GM19240 (cell line): ENCODE results near the gene MRPL45.

Source experiments
- DNase-seq: peaks from one replicate; pipeline ENCODE4 v3.0.0; 2011; ENCODE audit warnings: low spot score; ENCODE audit not compliant: insufficient read length

The MRPL45 gene

DNA sequence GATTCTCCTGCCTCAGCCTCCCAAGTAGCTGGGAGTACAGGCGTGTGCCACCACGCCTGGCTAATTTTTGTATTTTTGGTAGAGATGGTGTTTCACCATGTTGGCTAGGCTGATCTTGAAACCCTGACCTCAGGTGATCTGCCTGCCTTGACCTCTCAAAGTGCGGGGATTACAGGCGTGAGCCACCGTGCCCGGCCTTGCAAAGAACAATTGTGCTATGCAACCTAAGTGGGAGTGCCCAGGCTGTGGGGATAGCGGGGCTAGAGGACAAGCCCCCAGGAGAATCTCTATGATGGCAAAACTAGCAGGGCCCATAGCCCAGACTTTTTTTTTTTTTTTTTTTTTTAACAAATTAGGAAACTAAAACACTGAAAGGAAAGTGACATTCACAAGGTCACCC lies 48.8 kb downstream of the MRPL45 start:
- DNase-seq = no peak

DNA sequence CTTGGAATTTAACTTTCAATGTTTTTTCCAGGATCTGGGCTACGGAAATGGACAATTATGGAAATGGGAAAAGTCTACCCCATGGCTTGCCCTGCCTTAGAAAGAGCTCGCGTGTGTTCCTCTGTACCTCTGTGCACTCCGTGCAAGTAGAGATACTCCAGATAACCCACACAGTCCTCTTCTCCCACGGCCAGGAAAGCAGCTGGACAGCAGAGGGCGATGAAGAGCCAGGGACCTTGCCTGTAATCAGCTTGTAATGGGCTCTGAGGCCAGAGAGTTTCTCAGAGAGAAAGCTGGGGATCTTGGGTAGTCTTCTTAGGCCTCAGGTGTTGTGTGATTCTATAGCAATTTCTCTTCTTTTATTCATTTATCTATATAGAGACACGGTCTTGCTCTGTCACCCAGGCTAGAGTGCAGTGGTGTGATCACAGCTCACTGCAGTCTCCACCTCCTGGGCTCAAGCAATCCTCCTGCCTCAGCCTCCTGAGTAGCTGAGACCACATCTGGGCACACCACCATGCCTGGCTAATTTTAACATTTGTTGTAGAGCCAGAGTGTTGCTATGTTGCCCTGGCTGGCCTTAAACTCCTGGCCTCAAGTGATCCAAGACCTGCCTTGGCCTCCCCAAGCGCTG lies 52.2 kb downstream of the MRPL45 start:
- peak; percentile 55 for DNase-seq

GRCh38 chr17:38350035-38350434 lies 53.1 kb downstream of the MRPL45 start:
- DNase-seq = no peak

DNA sequence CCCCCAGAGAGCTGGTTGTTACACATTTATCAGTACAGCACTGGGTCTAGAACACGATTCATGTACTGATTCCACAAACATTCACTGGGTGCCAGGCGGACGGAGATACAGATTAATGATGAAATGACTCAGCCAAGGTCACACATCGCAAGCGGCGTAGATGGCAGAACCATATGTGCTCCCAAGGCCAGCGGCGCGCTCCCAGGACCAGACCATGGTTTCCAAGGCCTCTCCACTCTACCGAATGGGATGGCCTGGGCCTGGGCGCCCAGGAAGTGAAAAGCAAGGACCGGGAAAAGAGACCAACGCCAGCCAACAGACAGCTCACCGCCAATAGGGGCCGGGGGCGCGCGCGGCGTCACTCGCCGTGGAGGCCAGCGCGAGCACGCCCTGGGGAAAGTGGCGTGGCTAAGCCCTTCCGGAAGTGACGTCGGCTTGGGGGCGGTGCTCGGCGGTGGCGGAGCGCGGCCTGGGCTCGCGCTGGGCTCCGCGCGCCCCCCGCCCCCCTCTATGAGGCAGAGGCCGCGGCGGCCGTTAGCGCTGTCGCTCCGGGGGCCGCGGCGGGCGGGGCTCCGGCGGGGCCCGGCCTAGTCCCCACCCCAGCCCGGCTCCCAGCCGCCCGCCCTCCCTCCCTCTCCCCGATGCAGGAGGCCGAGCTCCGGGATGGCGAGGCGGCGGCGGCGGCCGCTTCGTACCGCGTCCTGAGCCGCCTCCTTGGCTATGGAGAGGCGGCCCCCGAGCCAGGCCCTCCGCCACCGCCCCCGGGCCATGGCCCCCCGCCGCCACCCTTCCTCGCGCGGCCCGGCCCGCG lies 54.6 kb downstream of the MRPL45 start, which contains the start of gene SOCS7:
SOCS7 (plus strand) TSS at position 433 of the 811 bp plus-strand sequence; CDS start at position 642, 209 bp downstream.
- DNase-seq = peak; percentile 76

DNA sequence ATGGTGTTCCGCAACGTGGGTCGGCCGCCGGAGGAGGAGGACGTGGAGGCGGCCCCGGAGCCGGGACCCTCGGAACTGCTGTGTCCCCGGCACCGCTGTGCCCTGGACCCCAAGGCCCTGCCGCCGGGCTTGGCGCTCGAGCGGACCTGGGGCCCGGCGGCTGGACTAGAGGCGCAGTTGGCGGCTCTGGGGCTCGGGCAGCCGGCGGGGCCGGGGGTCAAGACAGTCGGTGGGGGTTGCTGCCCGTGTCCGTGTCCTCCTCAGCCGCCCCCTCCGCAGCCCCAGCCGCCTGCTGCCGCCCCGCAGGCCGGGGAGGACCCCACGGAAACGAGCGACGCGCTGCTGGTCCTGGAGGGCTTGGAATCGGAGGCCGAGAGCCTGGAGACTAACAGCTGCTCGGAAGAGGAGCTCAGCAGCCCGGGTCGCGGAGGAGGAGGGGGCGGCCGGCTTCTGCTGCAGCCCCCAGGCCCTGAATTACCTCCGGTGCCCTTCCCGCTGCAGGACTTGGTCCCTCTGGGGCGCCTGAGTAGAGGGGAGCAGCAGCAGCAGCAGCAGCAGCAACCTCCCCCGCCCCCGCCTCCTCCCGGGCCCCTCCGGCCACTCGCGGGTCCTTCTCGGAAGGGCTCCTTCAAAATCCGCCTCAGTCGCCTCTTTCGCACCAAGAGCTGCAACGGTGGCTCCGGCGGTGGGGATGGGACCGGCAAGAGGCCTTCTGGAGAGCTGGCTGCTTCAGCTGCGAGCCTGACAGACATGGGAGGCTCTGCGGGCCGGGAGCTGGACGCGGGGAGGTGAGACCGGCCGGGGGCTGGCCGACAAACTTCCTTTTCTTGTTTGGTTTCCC lies 55.5 kb downstream of the MRPL45 start:
- no peak for DNase-seq

GRCh38 chr17:38353086-38353604 lies 56.2 kb downstream of the MRPL45 start:
- DNase-seq = no peak

GRCh38 chr17:38353668-38354067 lies 56.7 kb downstream of the MRPL45 start:
- no peak for DNase-seq

DNA sequence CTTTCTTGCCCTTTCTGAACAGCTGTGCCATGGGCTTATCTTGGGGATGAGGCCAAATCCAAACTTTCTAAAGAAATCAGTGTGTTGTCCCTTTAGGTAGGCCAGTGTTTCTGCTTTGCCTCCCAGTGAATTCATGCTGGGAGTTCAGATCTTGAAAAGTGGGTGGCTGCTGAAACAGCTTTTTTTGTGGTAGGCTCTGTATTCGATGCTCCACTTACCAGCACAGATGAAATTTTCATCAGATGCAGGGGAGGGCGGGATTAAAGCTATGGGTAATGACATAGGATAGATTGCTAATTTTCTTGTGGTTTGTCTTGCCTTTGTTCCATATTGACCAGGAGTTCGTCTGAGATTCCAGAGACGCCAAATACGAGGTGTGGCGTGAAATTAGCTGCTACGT lies 57.5 kb downstream of the MRPL45 start:
- DNase-seq = no peak

DNA sequence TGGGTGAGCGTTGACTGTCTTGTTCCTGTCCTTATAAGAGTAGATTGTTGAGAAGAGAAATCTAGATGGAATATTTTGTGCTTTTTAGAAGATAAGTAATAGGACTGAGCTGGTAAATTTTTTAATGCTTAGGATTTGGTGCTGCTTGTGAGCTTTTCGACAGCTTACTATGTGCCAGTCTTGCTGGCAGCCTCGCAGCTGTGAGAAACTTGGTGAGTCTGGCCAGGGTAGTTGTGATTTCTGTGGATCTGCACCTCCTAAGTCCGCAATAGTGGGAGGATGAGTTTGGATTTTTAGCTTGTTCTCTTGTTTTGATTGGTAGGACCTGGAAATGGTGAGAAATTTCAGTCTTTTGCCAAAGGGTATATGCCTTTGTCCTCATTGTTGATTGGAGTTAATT lies 58.3 kb downstream of the MRPL45 start:
- no peak for DNase-seq

DNA sequence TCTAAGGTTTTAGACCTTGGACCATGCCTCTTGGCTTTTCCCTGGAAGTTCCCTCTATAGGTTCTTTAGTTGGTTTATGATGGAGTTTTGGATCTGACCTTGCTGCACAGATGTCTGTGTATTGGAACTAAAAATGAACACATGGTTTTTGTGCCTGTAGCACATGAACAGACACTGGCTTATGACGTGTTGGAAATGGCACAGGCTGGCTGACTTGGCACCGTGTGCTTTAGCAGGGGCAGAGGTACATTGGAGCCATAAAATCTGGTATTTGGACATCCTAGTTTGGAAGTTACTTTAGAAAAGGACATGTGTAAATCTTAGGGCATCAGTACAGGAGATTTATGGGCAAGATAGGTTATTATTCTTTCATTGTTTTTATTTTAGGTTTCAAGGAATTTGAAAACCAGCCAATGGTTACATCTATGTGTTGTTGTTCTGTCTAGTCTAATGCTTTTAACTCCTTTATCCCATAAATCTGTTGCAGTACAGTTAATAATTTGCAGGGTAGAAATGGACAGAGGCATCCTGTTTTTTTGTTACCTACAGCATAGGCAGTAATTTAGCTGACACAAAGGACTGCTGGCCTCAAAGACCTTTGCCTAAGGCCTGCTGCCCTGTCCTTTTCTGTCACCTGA lies 60.6 kb downstream of the MRPL45 start:
- DNase-seq = no peak

DNA sequence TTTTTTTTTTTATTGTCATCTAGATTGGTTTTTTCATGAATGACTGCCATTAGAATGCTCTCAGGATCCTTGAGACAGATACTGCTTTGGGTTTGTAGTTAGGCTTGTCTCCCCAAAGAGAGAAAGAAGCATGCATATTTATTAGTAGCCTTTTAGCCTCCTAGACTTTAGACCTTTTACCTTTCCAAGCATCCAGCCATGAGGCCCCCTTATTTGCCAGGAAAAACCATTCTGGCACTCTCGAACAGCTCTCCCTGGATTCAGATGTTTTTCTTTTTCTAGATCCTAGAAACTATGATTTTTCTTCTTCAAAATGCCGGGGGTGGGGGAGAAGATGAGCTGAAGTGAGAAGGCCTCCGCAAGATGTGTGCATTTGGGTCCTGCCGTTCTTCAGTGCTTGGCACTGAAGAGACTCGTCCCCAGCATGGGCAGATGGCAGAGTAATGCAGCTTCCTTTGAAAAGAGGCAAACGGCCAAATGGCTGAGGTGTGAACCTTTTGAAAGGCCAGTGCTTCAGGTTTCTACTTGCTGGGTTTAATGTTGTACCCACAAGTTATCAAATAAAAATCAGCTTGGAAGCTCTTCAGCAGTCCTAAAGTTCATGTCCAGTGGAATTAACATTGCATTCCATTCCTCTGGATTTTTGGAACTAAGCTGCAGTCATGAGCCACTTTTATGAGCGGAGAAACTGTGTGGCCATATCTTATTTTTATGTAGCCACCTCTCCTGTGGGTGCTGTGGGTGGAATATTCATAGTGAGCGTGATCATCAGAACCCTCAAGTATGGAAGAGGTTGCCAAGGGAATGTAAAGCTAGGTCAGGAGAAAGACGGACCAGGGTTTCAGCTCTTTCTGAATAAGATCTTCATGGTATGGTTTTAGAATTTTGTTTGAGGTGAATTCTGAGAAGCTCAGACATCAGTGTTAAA lies 61.9 kb downstream of the MRPL45 start:
- DNase-seq = no peak

DNA sequence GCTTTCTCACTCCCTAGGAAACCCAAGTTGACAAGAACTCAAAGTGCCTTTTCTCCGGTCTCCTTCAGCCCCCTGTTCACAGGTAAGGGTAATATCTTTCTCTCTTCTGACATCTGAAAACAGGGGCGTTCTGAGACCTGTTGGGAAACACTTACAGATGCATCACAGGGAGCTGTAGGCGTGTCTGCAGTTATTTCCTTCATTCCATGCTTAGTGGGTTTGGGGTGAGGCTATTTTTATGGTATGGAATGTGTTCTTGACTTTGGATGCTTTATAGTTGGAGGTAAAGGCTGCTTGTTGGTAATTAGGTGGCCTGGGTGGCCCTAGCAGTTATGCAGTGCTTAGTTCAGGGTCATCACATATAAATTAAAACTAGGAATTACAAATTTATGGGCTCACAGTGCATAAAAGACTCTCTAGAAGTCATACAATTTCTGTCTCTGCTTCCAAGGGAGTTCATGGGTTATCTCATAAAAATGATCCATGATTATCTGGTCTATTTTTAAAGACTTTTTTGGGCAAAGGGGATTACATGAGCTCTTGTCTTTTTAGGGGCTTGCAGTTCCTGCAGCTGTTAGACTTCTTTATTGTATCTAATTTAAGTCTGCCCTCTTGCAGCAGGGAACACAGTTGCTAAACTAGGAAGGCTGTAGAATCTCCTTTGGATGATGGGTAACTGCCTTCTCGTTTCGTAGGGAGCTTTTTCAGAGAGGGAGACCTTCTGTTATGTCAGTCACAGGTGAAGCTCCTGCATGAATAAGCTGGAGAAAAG lies 64.9 kb downstream of the MRPL45 start:
- DNase-seq = no peak

GRCh38 chr17:38363016-38363415 lies 66.0 kb downstream of the MRPL45 start:
- DNase-seq = no peak

GRCh38 chr17:38364741-38365140 lies 67.8 kb downstream of the MRPL45 start:
- DNase-seq = no peak

DNA sequence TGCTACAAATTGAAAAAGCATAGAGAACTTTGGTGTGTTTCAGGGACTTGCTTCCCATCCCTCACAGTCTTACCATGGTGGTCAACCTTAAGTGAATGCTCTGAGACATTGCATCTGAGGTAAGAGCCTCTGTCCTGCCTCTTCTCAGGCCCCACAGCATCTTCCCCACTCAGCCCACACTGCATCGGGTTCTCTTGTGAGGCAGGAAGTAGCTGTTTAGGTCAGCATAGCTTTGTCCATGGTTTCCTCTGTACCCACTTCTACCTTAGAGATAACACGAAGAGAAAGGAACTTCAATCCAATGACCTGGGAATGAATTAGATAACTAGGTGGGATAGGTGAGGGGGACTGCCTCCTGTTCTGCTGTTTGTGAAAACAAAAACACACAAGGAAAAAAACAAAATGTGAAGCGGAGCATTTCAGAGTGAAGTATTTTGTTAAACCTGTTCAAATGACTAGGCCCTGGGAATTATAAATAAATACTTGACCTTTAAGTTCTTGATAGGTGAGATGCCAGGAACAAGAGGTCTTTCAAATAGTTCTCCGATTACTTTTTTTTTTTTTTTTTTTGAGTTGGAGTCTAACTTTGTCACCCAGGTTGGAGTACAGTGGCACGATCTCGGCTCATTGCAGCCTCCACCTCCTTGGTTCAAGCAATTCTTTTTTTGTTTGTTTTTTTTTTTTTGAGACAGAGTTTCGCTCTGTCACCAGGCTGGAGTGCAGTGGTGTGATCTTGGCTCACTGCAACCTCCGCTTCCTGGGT lies 72.3 kb downstream of the MRPL45 start:
- no peak for DNase-seq
